ENCODE results near the gene STIP1.
A peak's percentile ranks its signal among the peaks of the same experiment; 100 is the strongest.

Gene STIP1

GRCh38 chr11:64151337-64151736, 34.6 kb upstream of the STIP1 start:
- no peak overlapping the region for H3K4me2 ChIP-seq
- no peaks in the 10 kb centered on the region for H3K79me2 ChIP-seq (ENCODE audit: insufficient read depth, low read depth)
- H3K36me3 ChIP-seq (ENCODE audit: insufficient read depth) = no peaks in the 10 kb centered on the region
- peaks cover 7% of the 10 kb centered on the region for H3K4me1 ChIP-seq (ENCODE audit: low read depth, poor library complexity, severe bottlenecking)
- no peak overlapping the region for H3K27ac ChIP-seq
- H2AFZ ChIP-seq (ENCODE audit: low read depth) = no peak overlapping the region
- TF ChIP-seq, protein P1, sequence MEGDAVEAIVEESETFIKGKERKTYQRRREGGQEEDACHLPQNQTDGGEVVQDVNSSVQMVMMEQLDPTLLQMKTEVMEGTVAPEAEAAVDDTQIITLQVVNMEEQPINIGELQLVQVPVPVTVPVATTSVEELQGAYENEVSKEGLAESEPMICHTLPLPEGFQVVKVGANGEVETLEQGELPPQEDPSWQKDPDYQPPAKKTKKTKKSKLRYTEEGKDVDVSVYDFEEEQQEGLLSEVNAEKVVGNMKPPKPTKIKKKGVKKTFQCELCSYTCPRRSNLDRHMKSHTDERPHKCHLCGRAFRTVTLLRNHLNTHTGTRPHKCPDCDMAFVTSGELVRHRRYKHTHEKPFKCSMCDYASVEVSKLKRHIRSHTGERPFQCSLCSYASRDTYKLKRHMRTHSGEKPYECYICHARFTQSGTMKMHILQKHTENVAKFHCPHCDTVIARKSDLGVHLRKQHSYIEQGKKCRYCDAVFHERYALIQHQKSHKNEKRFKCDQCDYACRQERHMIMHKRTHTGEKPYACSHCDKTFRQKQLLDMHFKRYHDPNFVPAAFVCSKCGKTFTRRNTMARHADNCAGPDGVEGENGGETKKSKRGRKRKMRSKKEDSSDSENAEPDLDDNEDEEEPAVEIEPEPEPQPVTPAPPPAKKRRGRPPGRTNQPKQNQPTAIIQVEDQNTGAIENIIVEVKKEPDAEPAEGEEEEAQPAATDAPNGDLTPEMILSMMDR (conservative IDR thresholded peaks at IDR 0.05; ENCODE audit: low read depth, low read length) = no peak
- no peak overlapping the region for H3K4me3 ChIP-seq (IDR thresholded peaks at IDR 0.05; ENCODE audit: insufficient read depth, low read depth, low read length)
- H4K20me1 ChIP-seq (ENCODE audit: insufficient read depth) = no peaks in the 10 kb centered on the region
- H3K9ac ChIP-seq = no peak overlapping the region
- H3K27me3 ChIP-seq (ENCODE audit: insufficient read depth, low read depth) = no peaks in the 10 kb centered on the region

DNA sequence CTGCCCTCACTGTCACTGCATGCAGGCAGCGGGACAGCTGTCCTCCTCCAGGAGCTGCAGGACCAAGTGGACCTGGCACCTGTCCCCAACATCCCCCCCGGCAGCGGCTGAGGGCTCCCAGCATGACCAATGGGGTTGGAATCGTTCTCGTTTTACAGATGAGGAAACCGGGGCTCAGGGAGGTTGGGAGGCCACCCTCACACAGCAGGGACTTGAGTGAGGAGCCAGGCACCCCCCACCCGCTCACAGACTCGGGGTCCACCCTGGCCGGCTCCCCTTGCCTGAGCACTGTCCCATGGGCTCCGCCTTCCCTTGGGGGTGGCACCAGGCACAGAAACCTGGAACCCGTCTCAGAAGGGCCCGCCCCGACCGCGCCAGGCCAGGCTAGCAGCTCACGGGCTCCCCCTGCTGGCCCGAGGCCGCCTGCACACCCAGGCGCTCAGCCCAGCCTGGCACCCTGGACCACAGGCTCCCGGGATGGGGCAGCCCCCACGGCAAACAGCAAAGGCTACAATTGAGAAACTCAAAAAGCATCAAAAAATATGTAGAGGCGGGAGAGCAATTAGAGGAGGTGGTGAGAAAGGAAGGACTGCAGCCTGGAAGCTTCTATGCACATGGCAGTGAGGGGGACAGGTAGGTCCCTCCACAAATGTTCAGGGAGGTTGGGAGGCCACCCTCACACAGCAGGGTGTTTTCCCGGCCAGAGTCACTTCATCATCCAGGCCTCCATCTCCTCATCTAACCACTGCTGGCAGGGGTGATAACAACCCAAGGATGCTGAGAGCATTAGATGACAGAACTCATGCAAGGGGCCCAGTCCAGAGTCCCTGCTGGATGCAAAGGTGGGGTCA, 32.9 kb upstream of the STIP1 start:
- Histone ChIP-seq H3K4me3 (IDR thresholded peaks at IDR 0.05; ENCODE audit: insufficient read depth, low read depth, low read length) (no peak overlapping the region), H4K20me1 (ENCODE audit: insufficient read depth) (no peaks in the 10 kb centered on the region), H2AFZ (ENCODE audit: low read depth) (no peak overlapping the region), H3K4me2 (peak overlapping the region; percentile 48; the same call in 1 of the 2 replicates), H3K4me1 (ENCODE audit: low read depth, poor library complexity, severe bottlenecking) (peaks cover 7% of the 10 kb centered on the region), H3K27ac (no peak overlapping the region), H3K9ac (no peak overlapping the region), H3K36me3 (ENCODE audit: insufficient read depth) (no peaks in the 10 kb centered on the region), H3K27me3 (ENCODE audit: insufficient read depth, low read depth) (no peaks in the 10 kb centered on the region), H3K79me2 (ENCODE audit: insufficient read depth, low read depth) (no peaks in the 10 kb centered on the region)
- TF ChIP-seq, protein P1 (conservative IDR thresholded peaks at IDR 0.05; ENCODE audit: low read depth, low read length) = peak; percentile 98

GRCh38 chr11:64153812-64154211, 32.2 kb upstream of the STIP1 start:
- peaks cover 7% of the 10 kb centered on the region for H3K4me1 ChIP-seq (ENCODE audit: low read depth, poor library complexity, severe bottlenecking)
- no peak overlapping the region for H2AFZ ChIP-seq (ENCODE audit: low read depth)
- H3K27me3 ChIP-seq (ENCODE audit: insufficient read depth, low read depth) = no peaks in the 10 kb centered on the region
- H3K9ac ChIP-seq = no peak overlapping the region
- H3K4me2 ChIP-seq = no peak overlapping the region
- no peak overlapping the region for H3K27ac ChIP-seq
- H3K79me2 ChIP-seq (ENCODE audit: insufficient read depth, low read depth) = no peaks in the 10 kb centered on the region
- H4K20me1 ChIP-seq (ENCODE audit: insufficient read depth) = no peaks in the 10 kb centered on the region
- no peak overlapping the region for H3K4me3 ChIP-seq (IDR thresholded peaks at IDR 0.05; ENCODE audit: insufficient read depth, low read depth, low read length)
- H3K36me3 ChIP-seq (ENCODE audit: insufficient read depth) = no peaks in the 10 kb centered on the region
- TF ChIP-seq, protein P1 (conservative IDR thresholded peaks at IDR 0.05; ENCODE audit: low read depth, low read length) = no peak

DNA sequence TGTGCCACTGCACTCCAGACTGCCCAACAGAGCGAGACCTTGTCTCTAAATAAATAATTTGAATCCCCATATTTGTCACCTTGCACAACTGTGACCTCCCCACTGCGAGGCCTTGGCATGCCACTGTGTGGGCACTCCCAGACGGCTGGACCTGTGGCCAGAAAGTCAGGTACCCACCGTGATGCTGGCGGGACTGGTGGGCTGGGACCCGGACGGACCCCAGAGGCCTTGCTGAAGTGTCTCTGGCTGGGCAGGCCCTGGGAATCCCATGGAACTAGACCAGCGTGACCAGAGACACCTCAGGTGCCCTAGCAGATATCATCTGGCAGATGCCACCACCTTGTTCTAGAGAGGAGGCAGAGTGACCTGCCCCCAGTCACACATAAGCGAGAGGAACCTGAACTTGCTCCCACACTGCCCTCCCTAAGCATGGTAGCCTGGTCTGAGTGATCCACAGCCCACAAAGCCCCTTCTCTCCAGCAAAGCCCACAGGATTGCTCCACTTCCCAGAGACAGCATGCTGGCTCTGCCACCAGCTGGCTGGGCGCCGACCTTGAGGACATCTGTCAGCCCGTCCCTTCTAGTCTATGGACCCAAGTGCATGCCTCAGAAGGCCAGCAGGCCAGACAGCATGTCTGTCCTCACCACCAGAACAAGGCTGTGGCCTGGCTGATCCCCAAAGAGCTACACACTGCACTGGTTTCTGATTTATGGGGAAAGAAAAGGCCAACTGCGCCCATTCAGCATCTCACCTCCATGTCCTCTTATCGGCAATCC, 29.5 kb upstream of the STIP1 start:
- no peak overlapping the region for H3K4me2 ChIP-seq
- TF ChIP-seq, protein P1 (conservative IDR thresholded peaks at IDR 0.05; ENCODE audit: low read depth, low read length) = no peak
- no peaks in the 10 kb centered on the region for H3K79me2 ChIP-seq (ENCODE audit: insufficient read depth, low read depth)
- H3K36me3 ChIP-seq (ENCODE audit: insufficient read depth) = no peaks in the 10 kb centered on the region
- no peak overlapping the region for H3K27ac ChIP-seq
- H3K9ac ChIP-seq = no peak overlapping the region
- H3K27me3 ChIP-seq (ENCODE audit: insufficient read depth, low read depth) = no peaks in the 10 kb centered on the region
- peaks cover 7% of the 10 kb centered on the region for H3K4me1 ChIP-seq (ENCODE audit: low read depth, poor library complexity, severe bottlenecking)
- H4K20me1 ChIP-seq (ENCODE audit: insufficient read depth) = no peaks in the 10 kb centered on the region
- no peak overlapping the region for H3K4me3 ChIP-seq (IDR thresholded peaks at IDR 0.05; ENCODE audit: insufficient read depth, low read depth, low read length)
- no peak overlapping the region for H2AFZ ChIP-seq (ENCODE audit: low read depth)
